ENCODE data around the gene HPSE.

GRCh38 chr4:83371235-83371634 lies 36.6 kb upstream of the HPSE start:
- TF ChIP-seq CTCF (IDR thresholded peaks at IDR 0.05; ENCODE audit: extremely low read depth in 1 of 2, insufficient read depth in 1 of 2, low read depth in 1 of 2, low read length in 2 of 2) (no peak), EZH2 (IDR thresholded peaks at IDR 0.05; ENCODE audit: borderline replicate concordance, low read depth, low read length, severe bottlenecking) (no peak), POLR2AphosphoS5 (IDR thresholded peaks at IDR 0.05; ENCODE audit: insufficient read depth, low read depth, low read length) (no peak), POLR2A (IDR thresholded peaks at IDR 0.05; ENCODE audit: low read depth, low read length) (no peak), GATA2 (IDR thresholded peaks at IDR 0.05; ENCODE audit: insufficient read depth, insufficient read length, low read depth, low read length) (no peak), MAX (IDR thresholded peaks at IDR 0.05; ENCODE audit: insufficient read depth, insufficient read length) (no peak)
